SK-N-DZ (cell line): ENCODE data around the gene COG6.

Experiments
- DNase-seq: peaks from one replicate; pipeline ENCODE4 v3.0.0-alpha.2; 2015; ENCODE audit warnings: low spot score
- small RNA-seq, 2 experiments: library from RNA; depleted of rRNA; stranded (forward); fragments of <200 nt; gene quantifications; one replicate each; pipeline ENCODE3, GENCODE V24; 2014

The COG6 gene

GRCh38 chr13:39768962-39769361 lies 113.5 kb downstream of the COG6 start:
- no peak for DNase-seq

DNA sequence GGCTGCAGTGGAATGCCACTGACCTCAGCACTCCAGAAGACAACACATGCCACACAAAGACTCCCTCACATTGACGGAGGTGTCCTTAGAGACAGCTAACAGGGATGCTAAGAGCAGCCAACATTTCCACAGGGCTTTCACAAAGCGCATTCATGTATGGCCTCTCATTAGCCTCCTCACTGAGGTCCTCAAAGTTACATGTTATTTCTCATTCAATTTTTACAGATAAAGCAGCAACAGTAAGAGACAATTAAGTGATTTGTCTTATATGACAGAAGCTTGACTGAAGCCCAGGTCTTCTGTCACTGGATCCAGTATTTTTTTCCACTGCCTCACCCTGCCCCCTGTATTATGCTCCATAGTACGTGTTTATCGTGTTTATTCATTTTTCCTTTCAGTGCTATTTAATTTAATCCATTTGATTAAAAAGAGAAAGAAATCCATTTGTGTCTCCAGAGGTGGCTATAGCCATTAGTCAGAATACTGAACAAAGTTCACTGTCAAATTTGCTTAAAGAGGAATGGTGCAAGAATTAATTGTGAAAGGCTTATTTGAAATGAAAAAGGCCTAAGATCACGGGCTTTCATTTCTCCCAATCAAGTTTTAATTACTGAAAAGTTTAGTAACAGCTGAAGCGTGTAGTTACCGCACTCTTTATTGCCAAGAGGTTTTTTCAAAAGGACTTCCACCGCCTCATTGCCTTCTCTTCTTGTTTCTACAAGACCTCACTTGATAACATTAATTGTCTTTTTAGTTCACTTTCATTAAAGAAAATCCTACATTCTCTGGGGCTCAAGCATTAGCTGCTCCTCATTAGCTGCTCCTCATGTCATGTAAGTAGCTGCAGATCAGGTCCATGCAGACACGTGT lies 115.0 kb downstream of the COG6 start:
- no peak for DNase-seq

DNA sequence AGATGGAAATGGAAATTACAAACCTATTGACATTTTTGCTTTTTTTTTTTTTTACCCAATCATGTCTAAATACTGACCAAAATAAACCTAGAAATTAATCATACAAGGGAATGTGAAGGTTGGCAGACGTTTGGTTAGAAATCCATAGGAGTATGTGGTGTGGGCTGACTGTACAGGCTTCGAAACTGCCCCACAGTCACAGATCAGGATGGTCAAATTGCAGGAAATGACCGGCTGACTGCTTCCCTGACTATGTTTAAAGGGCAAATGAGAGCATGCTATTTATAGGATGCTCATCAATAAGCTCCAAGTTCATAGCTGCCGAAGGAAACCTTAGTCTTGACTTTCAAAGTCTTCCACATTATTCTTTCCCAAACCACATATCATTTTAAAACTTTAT lies 118.4 kb downstream of the COG6 start:
- DNase-seq = no peak

GRCh38 chr13:39776439-39776838 lies 121.0 kb downstream of the COG6 start:
- no peak for DNase-seq

DNA sequence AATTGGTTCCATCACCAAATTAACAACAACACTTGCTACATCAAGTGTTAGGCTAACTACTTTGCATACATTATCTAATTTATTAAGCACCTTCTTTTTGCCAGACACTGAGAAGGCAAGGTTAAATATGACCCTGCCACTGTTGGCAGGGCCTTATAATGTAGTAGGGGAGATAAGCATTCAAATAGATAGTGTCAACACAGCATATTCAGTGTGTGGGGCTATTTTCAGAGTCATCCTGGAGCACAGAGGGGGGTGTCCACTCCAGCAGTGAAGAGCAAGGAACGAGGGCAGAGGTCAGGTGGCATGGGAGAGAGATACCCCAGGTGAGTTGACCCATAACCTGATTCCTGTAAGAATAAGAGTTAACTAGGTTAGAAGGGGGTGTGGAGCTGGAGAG lies 121.6 kb downstream of the COG6 start:
- no peak for DNase-seq

GRCh38 chr13:39777527-39778061 lies 122.1 kb downstream of the COG6 start:
- DNase-seq = no peak

- peak; percentile 58 for DNase-seq
Observed at GRCh38 chr13:39779337-39780265, 124.1 kb downstream of the COG6 start.

DNA sequence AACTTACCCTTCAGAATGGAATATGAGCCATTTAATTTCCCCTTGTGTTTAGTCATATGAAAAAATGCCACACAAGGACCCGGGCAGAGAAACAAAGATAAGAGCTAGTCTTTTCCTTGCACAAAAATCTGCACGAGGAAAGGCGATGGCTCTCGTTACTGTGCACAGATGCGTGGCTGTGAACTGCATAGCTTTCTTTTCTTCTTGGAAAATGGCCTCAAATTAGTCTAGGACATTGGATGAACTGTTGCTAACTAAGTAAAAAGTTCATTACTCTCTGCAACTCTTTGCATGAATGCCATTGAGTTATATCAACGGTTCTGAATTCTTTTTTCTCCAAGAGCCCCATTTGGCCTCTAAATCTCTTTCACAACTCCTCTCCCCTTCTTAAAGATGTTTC lies 125.2 kb downstream of the COG6 start:
- no peak for DNase-seq

DNA sequence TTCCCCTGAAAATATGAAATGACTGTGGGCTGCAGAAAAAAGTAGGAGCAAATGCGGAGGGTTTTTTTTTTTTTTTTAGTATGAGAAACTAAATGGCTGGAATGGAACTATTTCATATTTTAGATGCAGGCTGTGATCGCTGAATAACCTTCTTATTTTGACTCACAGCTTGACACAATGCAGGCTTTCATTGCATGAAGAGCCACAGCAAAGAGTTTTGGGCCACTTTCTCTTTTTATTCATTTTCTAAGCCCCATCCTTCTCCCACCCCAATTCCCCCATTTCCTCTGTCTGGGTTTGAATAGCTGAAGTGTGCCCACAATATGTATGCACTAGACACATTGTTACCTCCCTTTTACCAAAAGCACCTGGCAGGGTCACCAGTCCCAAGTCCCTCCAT lies 125.9 kb downstream of the COG6 start:
- no peak for DNase-seq

DNA sequence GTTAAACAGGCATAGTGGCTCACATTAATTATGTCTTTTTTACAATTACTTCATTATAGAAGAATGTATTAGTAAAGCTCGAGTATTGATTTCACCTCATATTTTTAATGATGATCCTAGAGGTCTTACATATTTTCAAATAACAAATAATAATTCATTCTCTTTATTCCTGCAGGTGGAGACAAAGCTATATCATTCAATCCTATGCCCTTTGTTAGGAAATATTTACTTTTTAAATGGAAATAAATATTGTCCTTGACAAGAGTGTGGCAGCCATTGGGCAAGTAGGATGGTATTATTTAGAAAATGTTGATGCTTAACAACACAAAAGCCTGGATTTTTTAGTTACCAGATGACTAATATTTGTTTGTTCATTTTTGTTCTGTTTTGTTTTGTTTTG lies 127.6 kb downstream of the COG6 start:
- DNase-seq = no peak

GRCh38 chr13:39784347-39784746 lies 128.9 kb downstream of the COG6 start:
- no peak for DNase-seq

GRCh38 chr13:39786091-39786490 lies 130.6 kb downstream of the COG6 start:
- DNase-seq = no peak

DNA sequence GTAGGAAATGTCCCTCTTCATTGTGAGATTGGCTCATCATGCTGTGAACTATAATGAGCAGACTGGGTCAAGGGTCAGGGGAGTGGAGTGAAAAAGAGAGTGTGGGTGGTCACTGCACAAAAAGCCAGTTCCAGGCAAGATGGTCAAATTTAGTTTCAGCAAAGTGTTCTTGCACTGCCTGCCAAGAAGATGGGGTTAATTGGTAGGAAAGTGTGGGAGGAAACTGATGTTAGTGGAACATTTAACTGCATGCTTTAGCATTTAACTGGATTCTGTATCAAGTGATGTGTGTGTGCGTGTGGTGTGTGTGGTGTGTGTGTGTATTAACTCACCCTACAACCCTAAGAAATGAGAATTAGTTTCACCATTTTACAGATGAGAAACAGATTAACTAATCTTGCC lies 131.6 kb downstream of the COG6 start:
- no peak for DNase-seq

DNA sequence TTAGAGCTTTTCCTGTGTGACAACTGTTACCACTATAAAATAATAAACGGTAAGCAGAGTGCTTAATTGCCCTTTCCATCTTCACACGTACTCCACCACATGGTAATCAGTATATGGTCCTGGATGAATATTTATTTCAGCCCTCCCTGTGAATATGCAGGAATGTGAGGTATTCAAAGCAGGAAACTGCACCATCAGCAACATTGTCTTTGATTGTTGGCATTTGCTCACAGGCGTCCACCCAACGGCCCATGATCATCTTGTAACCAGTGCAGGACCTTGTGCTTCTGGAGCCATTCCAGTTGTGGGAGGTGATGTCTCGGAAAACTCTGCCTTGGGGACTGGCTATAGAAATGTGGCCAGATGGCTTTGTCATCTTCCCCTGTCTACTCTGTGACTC lies 132.6 kb downstream of the COG6 start:
- no peak for DNase-seq

GRCh38 chr13:39789451-39789850 lies 134.0 kb downstream of the COG6 start:
- DNase-seq = no peak

Small RNAs within 50 kb of the gene (small RNA-seq; reads per million reads assigned to genes)
- gene MIR4305 (0 reads per million in 2 experiments), gene RNY4P14 (0.03 to 0.40 reads per million in 2 experiments)
